GM12865 (cell line): ENCODE results near the gene UNC119.

Experiments
- DNase-seq: peaks from one replicate; pipeline ENCODE4 v3.0.0; 2010; ENCODE audit warnings: low read depth
- H3K4me3 ChIP-seq: 2 replicates; pipeline ENCODE4 v1.5.1; 2011; ENCODE audit warnings: mild to moderate bottlenecking, low read depth, low read length, control low read depth
- CTCF ChIP-seq: IDR thresholded peaks from 2 replicates; pipeline ENCODE4 v1.5.1; 2011; ENCODE audit warnings: low read length, control low read depth, low read depth, inconsistent platforms; ENCODE audit not compliant: insufficient read depth; ENCODE audit errors: missing control alignments

Gene UNC119

GRCh38 chr17:28528327-28529012 is 24.0 kb downstream of the UNC119 start:
- TF ChIP-seq CTCF: no peak
- H3K4me3 ChIP-seq: no peak overlapping the region
- no peak for DNase-seq

GRCh38 chr17:28527859-28528258 is 24.6 kb downstream of the UNC119 start:
- no peak for DNase-seq
- no peak for TF ChIP-seq CTCF
- no peak overlapping the region for H3K4me3 ChIP-seq

- DNase-seq: no peak
- no peak for TF ChIP-seq CTCF
- H3K4me3 ChIP-seq: no peak overlapping the region
Measured at GRCh38 chr17:28527181-28527681, 25.2 kb downstream of the UNC119 start.

- no peak for TF ChIP-seq CTCF
- H3K4me3 ChIP-seq: no peak overlapping the region
- DNase-seq: no peak
Measured at GRCh38 chr17:28526381-28526780, 26.0 kb downstream of the UNC119 start.

GRCh38 chr17:28524476-28525424 is 27.7 kb downstream of the UNC119 start:
- no peak for DNase-seq
- no peak for TF ChIP-seq CTCF
- no peak overlapping the region for H3K4me3 ChIP-seq

- no peak for TF ChIP-seq CTCF
- DNase-seq: no peak
- H3K4me3 ChIP-seq: no peak overlapping the region
Measured at GRCh38 chr17:28523876-28524275, 28.5 kb downstream of the UNC119 start.
